Measurements from ENCODE around the gene SMIM36. TPM values are rescaled to one million over a fixed set of nuclear protein-coding genes. Genes with fewer than 3 reads are reported as not detected.

SMIM36 gene
- total and polyA plus RNA-seq, 10 of the 15 experiments (the other 5 are each of a cell fraction or from before 2014, with no cell fraction given): not detected

GRCh38 chr17:55524440-55525220, 13.4 kb upstream of the SMIM36 start:
- SMC1A ChIA-PET (ENCODE audit: uncharacterized antibody, unreplicated experiment): interaction anchor here (1.0 to 4.5 kb wide), 5 partner anchors 10 to 167 kb away, joined by 3 to 34 read pairs (median 5); no protein-coding TSS in a partner anchor
- Histone ChIP-seq H3K27me3 (replicated peaks in 1 of 2; ENCODE audit: control insufficient read depth in 2 of 2, insufficient read depth in 2 of 2, low read length in 1 of 2) (no peaks in the 10 kb centered on the region), H2AFZ (ENCODE audit: control insufficient read depth, low read depth, low read length) (no peak overlapping the region), H3K4me2 (ENCODE audit: control insufficient read depth, insufficient read depth) (no peak overlapping the region), H3K9ac (ENCODE audit: control insufficient read depth, insufficient read depth, low read length) (no peak overlapping the region), H3K79me2 (ENCODE audit: control insufficient read depth, insufficient read depth, low read length) (no peaks in the 10 kb centered on the region), H3K36me3 (ENCODE audit: control insufficient read depth in 2 of 2, insufficient read depth in 2 of 2, low read length in 1 of 2) (no peaks in the 10 kb centered on the region), H3K4me3 (no peak overlapping the region), H3K9me3 (replicated peaks; ENCODE audit: control insufficient read depth, insufficient read depth, low read length) (peaks cover 5% of the 10 kb centered on the region), H3K4me1 (ENCODE audit: control insufficient read depth, insufficient read depth, low read length) (0 out of 2 replicates have a peak, but pooled peaks cover 3% of the 10 kb centered on the region), H4K20me1 (ENCODE audit: control insufficient read depth, insufficient read depth) (no peaks in the 10 kb centered on the region), H3K27ac (ENCODE audit: control insufficient read depth, insufficient read depth) (no peak overlapping the region)
- RAD21 ChIA-PET (ENCODE audit: unreplicated experiment): interaction anchor here (0.6 to 1.7 kb wide), 5 partner anchors 10 to 247 kb away, joined by 3 to 5 read pairs (median 4); no protein-coding TSS in a partner anchor
- intact Hi-C loops (cut with micrococcal nuclease; ENCODE audit: unreplicated experiment): loop anchor here (5.0 kb wide), 1 partner anchor 118 kb away; no protein-coding TSS in a partner anchor
- BruUV-seq (replicated peaks): no TSS peak
- POLR2A ChIA-PET: interaction anchor here (0.6 kb wide), 1 partner anchor 89 kb away, joined by 4 read pairs; no protein-coding TSS in a partner anchor
- FAIRE-seq (no peak), ATAC-seq (peak; percentile 74), DNase-seq (ENCODE audit: low read depth, low spot score) (no peak)
- 18% methylated on average over 4 of the region's 4 CpGs for WGBS (ENCODE audit: insufficient coverage, insufficient replicate concordance, low lambda C conversion rate, missing lambda C conversion rate)
- CTCF ChIA-PET: interaction anchor here (0.6 to 7.8 kb wide), 14 partner anchors 9 to 1226 kb away, joined by 3 to 123 read pairs (median 8); no protein-coding TSS in a partner anchor
- TF ChIP-seq TAF1 (IDR thresholded peaks at IDR 0.05; ENCODE audit: borderline replicate concordance, low read depth, low read length) (no peak), PKNOX1 (IDR thresholded peaks at IDR 0.05) (no peak), NFIC (IDR thresholded peaks at IDR 0.05; ENCODE audit: low read depth, low read length) (0 out of 2 replicates have a peak, but pooled peaks have one; percentile 27), ZNF384 (IDR thresholded peaks at IDR 0.05; ENCODE audit: borderline replicate concordance, low read depth, low read length) (no peak), CBX5 (IDR thresholded peaks at IDR 0.05; ENCODE audit: low read depth) (peak; percentile 62; the same call in 1 of the 2 replicates), RUNX3 (IDR thresholded peaks at IDR 0.05; ENCODE audit: low read length) (peak; percentile 80), SUPT20H (IDR thresholded peaks at IDR 0.05; ENCODE audit: borderline replicate concordance, control insufficient read depth, low read depth, low read length) (no peak), NFYB (IDR thresholded peaks at IDR 0.05; ENCODE audit: insufficient read depth, low read depth, low read length) (no peak), JUNB (IDR thresholded peaks at IDR 0.05) (peak; percentile 61), IRF4 (IDR thresholded peaks at IDR 0.05; ENCODE audit: low read depth, low read length) (0 out of 2 replicates have a peak, but pooled peaks have one; percentile 10), DPF2 (IDR thresholded peaks at IDR 0.05) (no peak), PML (IDR thresholded peaks at IDR 0.05; ENCODE audit: low read length) (no peak; the same call in 1 of the 2 replicates), STAT1 (conservative IDR thresholded peaks at IDR 0.05) (no peak), FOXK2 (IDR thresholded peaks at IDR 0.05) (no peak), MEF2A (IDR thresholded peaks at IDR 0.05; ENCODE audit: insufficient read depth, low read depth, low read length) (0 out of 2 replicates have a peak, but pooled peaks have one; percentile 54), POLR2A (IDR thresholded peaks at IDR 0.05; ENCODE audit: low read depth, low read length) (no peak), ZZZ3 (IDR thresholded peaks at IDR 0.05; ENCODE audit: control insufficient read depth, insufficient read length, low read depth) (no peak), CREB1 (IDR thresholded peaks at IDR 0.05; ENCODE audit: low read depth) (no peak), POU2F2 (IDR thresholded peaks at IDR 0.05; ENCODE audit: borderline replicate concordance, low read depth, low read length) (0 out of 3 replicates have a peak, but pooled peaks have one; percentile 44), TCF3 (IDR thresholded peaks at IDR 0.05; ENCODE audit: borderline replicate concordance, insufficient read depth, low read depth, low read length) (no peak), FOXM1 (IDR thresholded peaks at IDR 0.05; ENCODE audit: low read depth, low read length) (no peak)
- in situ Hi-C loops (cut with MboI): loop anchor here (5.0 kb wide), 3 partner anchors 83 to 248 kb away; no protein-coding TSS in a partner anchor
